Mucosa of descending colon (tissue), 3 donors: ENCODE measurements around the gene LIMS2. TPM values are rescaled to one million over a fixed set of nuclear protein-coding genes. Genes with fewer than 3 reads are reported as not detected.

Experiments
- ATAC-seq: fragments of 200-7000 bp; cut with Tn5 transposase; one replicate; pipeline ENCODE4 v1.9.1; 2020; ENCODE audit warnings: mild to moderate bottlenecking, moderate library complexity
- DNase-seq, 3 donors: peaks; one replicate each; pipeline ENCODE4 v3.0.0-alpha.2; 2020
- H3K36me3 ChIP-seq: fragments of 200-600 bp; one replicate; pipeline ENCODE4 v1.8.0; 2021; ENCODE audit warnings: low read depth, mild to moderate bottlenecking
- H3K4me1 ChIP-seq: fragments of 200-600 bp; one replicate; pipeline ENCODE4 v1.8.0; 2021; ENCODE audit warnings: low read depth, mild to moderate bottlenecking
- H3K4me3 ChIP-seq: fragments of 200-600 bp; one replicate; pipeline ENCODE4 v1.8.0; 2021; ENCODE audit warnings: mild to moderate bottlenecking
- H3K9me3 ChIP-seq: fragments of 200-600 bp; one replicate; pipeline ENCODE4 v1.8.0; 2021; ENCODE audit warnings: mild to moderate bottlenecking
- CTCF ChIP-seq: fragments of 200-600 bp; IDR thresholded peaks from one replicate; pipeline ENCODE4 v1.8.0; 2022; ENCODE audit warnings: antibody characterized with exemption, mild to moderate bottlenecking
- intact Hi-C, 2 donors: fragments of 100-400 bp; cut with DNase I in 1 of 2; cut with micrococcal nuclease in 1 of 2; formaldehyde crosslinking; loops; one replicate each; pipeline versions ENCODE4 v1.11.0 to v1.11.1; 2022; cut with DNase I, micrococcal nuclease
- total RNA-seq, 3 donors: library from RNA; stranded (reverse); fragmentation: NEBNext Ultra II Directional in 2 of 3; extraction: Animal tissue kit (Norgen Biotek cat#: 25700) in 2 of 3; gene quantifications; one replicate each; pipeline versions ENCODE4 v1.2.1 to v1.2.4, GENCODE V29; 2021 to 2023
- donor health status: DM: no; HTN: no; CAD: no; lungs with moderate emphysema.
- donor health status: DM: no; HTN: no; CAD: no.
- donor health status: DM: no; HTN: yes; CAD: no.

Gene LIMS2
- total RNA-seq, 3 donors from 2014 or later = 12.5 to 478 (median 29.9) TPM

GRCh38 chr2:127643439-127644065 is 31.8 kb downstream of the LIMS2 start:
- TF ChIP-seq CTCF = no peak
- Histone ChIP-seq H3K36me3 (no peaks in the 10 kb centered on the region), H3K4me3 (no peak overlapping the region), H3K9me3 (no peaks in the 10 kb centered on the region), H3K4me1 (no peaks in the 10 kb centered on the region)
- ATAC-seq (no peak), DNase-seq (peak in 1 of 3 donors; percentile 40)
- intact Hi-C loops = loop anchor here in 1 of 2 donors (10.0 kb wide), 1 partner anchor 51 kb away; no protein-coding TSS in a partner anchor

GRCh38 chr2:127642706-127643438 is 32.5 kb downstream of the LIMS2 start:
- ATAC-seq (no peak), DNase-seq (peak in 1 of 3 donors; percentile 49)
- intact Hi-C loops = loop anchor here in 1 of 2 donors (10.0 kb wide), 1 partner anchor 52 kb away; no protein-coding TSS in a partner anchor
- Histone ChIP-seq H3K36me3 (no peaks in the 10 kb centered on the region), H3K4me1 (no peaks in the 10 kb centered on the region), H3K9me3 (no peaks in the 10 kb centered on the region), H3K4me3 (no peak overlapping the region)
- TF ChIP-seq CTCF = no peak

- Histone ChIP-seq H3K4me3 (no peak overlapping the region), H3K9me3 (no peaks in the 10 kb centered on the region), H3K36me3 (no peaks in the 10 kb centered on the region), H3K4me1 (no peaks in the 10 kb centered on the region)
- DNase-seq = peak in 1 of 3 donors; percentile 55
- intact Hi-C loops = loop anchor here in 1 of 2 donors (10.0 kb wide), 1 partner anchor 53 kb away; no protein-coding TSS in a partner anchor
- no peak for TF ChIP-seq CTCF
- peak; percentile 11 for ATAC-seq
Measured at GRCh38 chr2:127641846-127642507, 33.4 kb downstream of the LIMS2 start.

GRCh38 chr2:127641133-127641532 is 34.2 kb downstream of the LIMS2 start:
- no peak for TF ChIP-seq CTCF
- peaks cover 4% of the 10 kb centered on the region for H3K4me1 ChIP-seq
- DNase-seq (no peak), ATAC-seq (no peak)
- H3K36me3 ChIP-seq = no peaks in the 10 kb centered on the region
- intact Hi-C loops = loop anchor here in 1 of 2 donors (10.0 kb wide), 1 partner anchor 54 kb away; no protein-coding TSS in a partner anchor
- H3K4me3 ChIP-seq = no peak overlapping the region
- no peaks in the 10 kb centered on the region for H3K9me3 ChIP-seq
